Esophagus squamous epithelium (tissue), 5 donors: ENCODE results near the gene HRK. TPM values are rescaled to one million over a fixed set of nuclear protein-coding genes. Genes with fewer than 3 reads are reported as not detected.

Experiments
- DNase-seq: peaks from one replicate; lab custom pipeline; 2025; lab: John Stamatoyannopoulos, UW
- H3K27ac ChIP-seq, 4 donors: fragments of 200-600 bp; sonication (generic); one replicate each; pipeline ENCODE4 v1.5.1; 2016 to 2019; ENCODE audit warnings: mild to moderate bottlenecking in 1 of 4
- H3K27me3 ChIP-seq, 4 donors: fragments of 200-600 bp; sonication (generic); 1 replicate in 3 of 4; 2 replicates in 1 of 4; pipeline versions ENCODE4 v1.5.1 to v1.6.0; 2017 to 2021; ENCODE audit warnings: antibody characterized with exemption in 1 of 4
- H3K36me3 ChIP-seq, 3 donors: fragments of 200-600 bp; sonication (generic); one replicate each; pipeline ENCODE4 v1.5.1; 2016 to 2019
- H3K4me1 ChIP-seq, 3 donors: fragments of 200-600 bp; sonication (generic); one replicate each; pipeline ENCODE4 v1.5.1; 2017 to 2019
- H3K4me3 ChIP-seq, 4 donors: fragments of 200-600 bp; sonication (generic); 1 replicate in 3 of 4; 2 replicates in 1 of 4; pipeline ENCODE4 v1.5.1; 2016 to 2019; ENCODE audit warnings: mild to moderate bottlenecking in 2 of 4, moderate library complexity in 1 of 4
- H3K9me3 ChIP-seq, 3 donors: fragments of 200-600 bp; sonication (generic); one replicate each; pipeline ENCODE4 v1.5.1; 2016 to 2019
- POLR2A ChIP-seq, 4 donors: fragments of 450-650 bp; IDR thresholded peaks; one replicate each; pipeline ENCODE4 v1.6.1; 2017; ENCODE audit warnings: antibody characterized with exemption in 4 of 4, mild to moderate bottlenecking in 4 of 4, moderate library complexity in 3 of 4
- WGBS, 2 donors: methylation state at CpG; one replicate each; pipeline ENCODE4 v1.1.5; 2018; 5-methylcytosine and 5-hydroxymethylcytosine counted together
- intact Hi-C: fragments of 100-400 bp; cut with DNase I; formaldehyde crosslinking; loops from one replicate; pipeline ENCODE4 v1.15.0; 2022
- total RNA-seq, 4 donors: library from RNA; depleted of rRNA; stranded (reverse); fragments of >200 nt; gene quantifications; one replicate each; pipeline ENCODE4 v1.1.0, GENCODE V29; 2016
- TF ChIP-seq, protein P1 (sequence below), 6 experiments: fragments of 450-650 bp in 4 of 6; fragments of 200-600 bp in 2 of 6; sonication (generic) in 2 of 6; IDR thresholded peaks; one replicate each; pipeline ENCODE4 v1.5.1; 2016 to 2019; ENCODE audit warnings: antibody characterized with exemption in 6 of 6, mild to moderate bottlenecking in 4 of 6, moderate library complexity in 4 of 6
- donor health status: DM: yes; HTN: yes; CAD: no.

Gene HRK
- total RNA-seq, 4 donors from 2014 or later, result 0.19 to 1.00 (median 0.25) TPM

GRCh38 chr12:116807546-116807945 is 73.7 kb downstream of the HRK start:
- no peak for TF ChIP-seq POLR2A (IDR thresholded peaks at IDR 0.05)
- TF ChIP-seq, protein P1, sequence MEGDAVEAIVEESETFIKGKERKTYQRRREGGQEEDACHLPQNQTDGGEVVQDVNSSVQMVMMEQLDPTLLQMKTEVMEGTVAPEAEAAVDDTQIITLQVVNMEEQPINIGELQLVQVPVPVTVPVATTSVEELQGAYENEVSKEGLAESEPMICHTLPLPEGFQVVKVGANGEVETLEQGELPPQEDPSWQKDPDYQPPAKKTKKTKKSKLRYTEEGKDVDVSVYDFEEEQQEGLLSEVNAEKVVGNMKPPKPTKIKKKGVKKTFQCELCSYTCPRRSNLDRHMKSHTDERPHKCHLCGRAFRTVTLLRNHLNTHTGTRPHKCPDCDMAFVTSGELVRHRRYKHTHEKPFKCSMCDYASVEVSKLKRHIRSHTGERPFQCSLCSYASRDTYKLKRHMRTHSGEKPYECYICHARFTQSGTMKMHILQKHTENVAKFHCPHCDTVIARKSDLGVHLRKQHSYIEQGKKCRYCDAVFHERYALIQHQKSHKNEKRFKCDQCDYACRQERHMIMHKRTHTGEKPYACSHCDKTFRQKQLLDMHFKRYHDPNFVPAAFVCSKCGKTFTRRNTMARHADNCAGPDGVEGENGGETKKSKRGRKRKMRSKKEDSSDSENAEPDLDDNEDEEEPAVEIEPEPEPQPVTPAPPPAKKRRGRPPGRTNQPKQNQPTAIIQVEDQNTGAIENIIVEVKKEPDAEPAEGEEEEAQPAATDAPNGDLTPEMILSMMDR (IDR thresholded peaks at IDR 0.05), result no peak
- Histone ChIP-seq H3K9me3 (no peaks in the 10 kb centered on the region), H3K4me3 (no peak overlapping the region), H3K27me3 (peaks cover 0 to 9% (median 0%) of the 10 kb centered on the region in 4 donors), H3K27ac (no peak overlapping the region), H3K36me3 (no peaks in the 10 kb centered on the region), H3K4me1 (no peaks in the 10 kb centered on the region)
- 86 to 87% methylated on average over 6 of the region's 6 CpGs for WGBS, 2 donors
- intact Hi-C loops, result no loop called here
- DNase-seq, result no peak

GRCh38 chr12:116806845-116807440 is 74.3 kb downstream of the HRK start:
- TF ChIP-seq, protein P1 (IDR thresholded peaks at IDR 0.05), result no peak
- no peak for TF ChIP-seq POLR2A (IDR thresholded peaks at IDR 0.05)
- WGBS, 2 donors, result 71 to 72% methylated on average over 10 of the region's 10 CpGs
- no peak overlapping the region for H3K27ac ChIP-seq
- H3K4me3 ChIP-seq, result no peak overlapping the region
- DNase-seq, result no peak
- no peaks in the 10 kb centered on the region for H3K4me1 ChIP-seq
- no peaks in the 10 kb centered on the region for H3K36me3 ChIP-seq
- intact Hi-C loops, result no loop called here
- no peaks in the 10 kb centered on the region for H3K9me3 ChIP-seq
- peaks cover 0 to 9% (median 0%) of the 10 kb centered on the region in 4 donors for H3K27me3 ChIP-seq

Other genes starting within 250 kb of the HRK start
- 10 to 100 TPM; 14.6 to 25.5 (median 19.1) TPM for gene SPRING1, start 143.4 kb downstream of the HRK start, total RNA-seq
- under 1 TPM in 2 of 4 donors, not detected in 2; 0.26 to 0.38 TPM for gene RNFT2, start 143.1 kb downstream of the HRK start, total RNA-seq
- gene FBXW8, start 29.5 kb upstream of the HRK start, total RNA-seq, result 10 to 100 TPM in 2 of 4 donors, 1 to 10 TPM in 2; 7.4 to 15.4 (median 10.2) TPM
- gene TESC, start 218.0 kb upstream of the HRK start, total RNA-seq, result 1 to 10 TPM in 2 of 4 donors, under 1 TPM in 2; 0.83 to 4.8 (median 2.5) TPM